GM12874 (cell line): ENCODE measurements around the gene UGT1A10.

Experiments used
- TF ChIP-seq, protein P1 (sequence below): IDR thresholded peaks from 2 replicates; pipeline ENCODE4 v1.5.1; 2011; ENCODE audit warnings: low read depth, mild to moderate bottlenecking, control low read depth, low read length, moderate library complexity; ENCODE audit not compliant: insufficient read depth

The UGT1A10 gene

DNA sequence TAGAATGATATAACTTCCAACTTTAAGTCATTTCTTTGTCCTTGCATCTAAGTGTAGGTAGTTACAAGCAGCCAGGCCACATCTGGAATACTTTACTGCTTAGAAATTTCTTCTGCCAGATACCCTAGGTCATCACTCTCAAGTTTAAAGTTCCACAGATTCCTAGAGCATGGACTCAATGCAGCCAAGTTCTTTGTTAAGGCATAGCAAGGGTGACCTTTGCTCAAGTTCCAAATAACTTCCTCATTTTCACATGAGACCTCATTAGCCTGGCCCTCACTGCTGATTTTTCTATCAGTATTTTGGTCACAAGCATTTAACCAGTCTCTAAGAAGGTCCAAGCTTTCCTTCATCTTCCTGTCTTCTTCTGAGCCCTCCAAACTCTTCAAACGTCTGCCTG is 27.7 kb downstream of the UGT1A10 start:
- TF ChIP-seq, protein P1, sequence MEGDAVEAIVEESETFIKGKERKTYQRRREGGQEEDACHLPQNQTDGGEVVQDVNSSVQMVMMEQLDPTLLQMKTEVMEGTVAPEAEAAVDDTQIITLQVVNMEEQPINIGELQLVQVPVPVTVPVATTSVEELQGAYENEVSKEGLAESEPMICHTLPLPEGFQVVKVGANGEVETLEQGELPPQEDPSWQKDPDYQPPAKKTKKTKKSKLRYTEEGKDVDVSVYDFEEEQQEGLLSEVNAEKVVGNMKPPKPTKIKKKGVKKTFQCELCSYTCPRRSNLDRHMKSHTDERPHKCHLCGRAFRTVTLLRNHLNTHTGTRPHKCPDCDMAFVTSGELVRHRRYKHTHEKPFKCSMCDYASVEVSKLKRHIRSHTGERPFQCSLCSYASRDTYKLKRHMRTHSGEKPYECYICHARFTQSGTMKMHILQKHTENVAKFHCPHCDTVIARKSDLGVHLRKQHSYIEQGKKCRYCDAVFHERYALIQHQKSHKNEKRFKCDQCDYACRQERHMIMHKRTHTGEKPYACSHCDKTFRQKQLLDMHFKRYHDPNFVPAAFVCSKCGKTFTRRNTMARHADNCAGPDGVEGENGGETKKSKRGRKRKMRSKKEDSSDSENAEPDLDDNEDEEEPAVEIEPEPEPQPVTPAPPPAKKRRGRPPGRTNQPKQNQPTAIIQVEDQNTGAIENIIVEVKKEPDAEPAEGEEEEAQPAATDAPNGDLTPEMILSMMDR, result no peak

DNA sequence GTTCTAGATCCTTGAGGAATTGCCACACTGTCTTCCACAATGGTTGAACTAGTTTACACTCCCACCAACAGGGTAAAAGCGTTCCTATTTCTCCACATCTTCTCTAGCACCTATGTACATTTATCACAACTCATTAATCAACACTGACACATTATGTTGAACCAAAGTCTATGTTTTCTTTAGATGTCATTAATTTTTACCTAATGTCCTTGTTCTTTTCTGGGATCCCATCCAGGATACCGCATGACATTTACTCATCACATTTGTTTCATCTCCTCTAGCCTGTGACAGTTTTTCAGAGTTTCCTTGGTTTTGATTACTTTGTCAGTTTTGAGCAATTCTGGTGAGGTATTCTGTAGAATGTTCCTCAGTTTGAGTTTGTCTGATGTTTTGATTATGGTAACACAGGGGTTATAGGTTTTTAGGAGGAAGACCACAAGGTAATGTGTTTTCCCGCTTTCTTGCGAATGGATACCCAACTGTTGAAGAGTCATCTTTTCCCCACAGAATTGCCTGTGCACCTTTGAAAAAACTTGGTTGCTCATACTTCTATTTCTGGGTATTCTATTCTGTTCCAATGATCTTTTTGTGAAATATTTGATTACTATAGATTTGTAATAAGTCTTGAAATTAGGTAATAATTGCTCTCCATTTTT is 32.5 kb downstream of the UGT1A10 start:
- TF ChIP-seq, protein P1, result no peak

DNA sequence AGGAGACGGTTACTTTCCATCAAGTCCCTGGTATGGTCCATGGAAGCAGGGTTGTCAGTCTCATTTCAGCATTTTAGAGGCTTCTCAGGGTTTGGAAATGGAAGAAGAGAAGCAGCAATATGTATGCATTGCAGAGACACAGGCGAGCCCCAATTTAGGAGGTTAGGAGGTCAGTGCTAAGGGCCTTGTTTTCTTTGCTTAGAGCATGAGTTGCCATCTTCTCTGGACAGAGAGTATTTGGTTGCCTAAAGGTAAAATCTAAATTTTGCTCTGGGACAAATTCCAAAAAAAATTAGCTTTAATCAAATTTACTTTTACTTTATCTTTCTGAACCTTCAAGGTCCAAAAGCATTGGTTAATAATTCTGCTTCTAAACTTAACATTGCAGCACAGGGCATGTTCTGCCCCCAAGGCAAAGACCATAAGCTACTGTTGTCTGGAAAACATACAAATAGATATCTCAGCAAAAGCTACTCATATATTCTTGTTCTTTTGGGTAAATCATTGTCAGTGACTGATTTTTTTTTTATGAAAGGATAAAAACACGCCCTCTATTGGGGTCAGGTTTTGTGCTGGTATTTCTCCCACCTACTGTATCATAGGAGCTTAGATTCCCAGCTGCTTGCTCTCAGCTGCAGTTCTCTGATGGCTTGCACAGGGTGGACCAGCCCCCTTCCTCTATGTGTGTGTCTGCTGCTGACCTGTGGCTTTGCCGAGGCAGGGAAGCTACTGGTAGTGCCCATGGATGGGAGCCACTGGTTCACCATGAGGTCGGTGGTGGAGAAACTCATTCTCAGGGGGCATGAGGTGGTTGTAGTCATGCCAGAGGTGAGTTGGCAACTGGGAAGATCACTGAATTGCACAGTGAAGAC is 35.3 kb downstream of the UGT1A10 start, which contains the start of gene UGT1A9:
UGT1A9 (plus strand) TSS at position 609 of the 872 bp plus-strand sequence; CDS start at position 646, 37 bp downstream.
- TF ChIP-seq, protein P1, result no peak

DNA sequence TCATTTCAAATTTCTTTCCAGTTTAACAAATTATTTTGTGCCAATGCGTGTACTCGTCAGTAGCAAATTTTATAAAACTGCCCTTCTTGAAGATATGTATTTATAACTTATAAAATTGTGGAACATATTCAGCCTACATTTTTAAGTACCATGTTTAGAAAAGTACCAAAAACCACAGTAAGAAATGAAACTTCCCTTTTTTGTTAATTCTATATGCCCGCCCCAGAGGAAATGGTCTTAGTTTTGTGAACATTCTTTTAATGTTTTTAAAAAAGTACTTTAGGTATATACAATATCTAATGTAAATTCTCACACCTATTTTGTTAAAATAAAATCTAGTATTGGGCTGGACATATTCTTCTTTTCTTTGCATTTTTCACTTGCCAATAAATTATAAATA is 36.6 kb downstream of the UGT1A10 start:
- TF ChIP-seq, protein P1, result no peak

DNA sequence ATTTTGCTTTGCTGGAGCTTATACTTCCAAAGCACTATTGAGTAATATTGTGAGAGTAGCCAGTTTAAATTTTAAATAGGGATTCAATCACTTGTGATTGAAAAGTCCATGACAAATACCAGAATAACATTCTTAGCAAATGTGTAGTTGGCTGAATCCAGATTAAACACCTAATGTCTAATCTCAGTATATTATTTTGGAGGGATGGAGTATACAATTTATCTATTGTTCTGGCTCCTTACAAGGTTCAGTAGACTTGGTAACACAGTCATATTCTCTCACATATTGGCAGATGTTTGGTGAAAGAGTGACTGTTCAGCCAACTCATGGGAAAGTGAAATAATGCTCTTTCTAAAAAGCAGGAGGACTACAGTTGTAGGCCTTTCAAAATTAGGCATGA is 37.6 kb downstream of the UGT1A10 start:
- TF ChIP-seq, protein P1, result no peak

DNA sequence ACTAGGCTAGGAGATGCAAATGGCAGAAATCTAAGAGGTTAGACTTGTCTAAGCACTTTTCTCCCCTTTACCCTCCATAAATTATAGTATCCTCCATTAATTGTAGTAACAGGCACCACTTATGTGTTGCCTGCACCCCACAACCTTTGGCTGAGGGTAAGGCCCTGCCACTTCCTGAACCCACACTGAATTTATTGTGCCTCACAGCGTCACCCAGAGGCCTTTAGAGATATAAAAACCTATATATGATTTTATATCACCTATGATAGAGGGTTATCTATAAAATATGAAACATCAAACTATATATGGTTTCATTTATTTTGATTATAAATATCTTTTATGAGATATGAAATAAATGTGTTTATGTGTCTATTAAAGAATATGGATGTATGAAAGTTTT is 38.1 kb downstream of the UGT1A10 start:
- TF ChIP-seq, protein P1, result no peak

DNA sequence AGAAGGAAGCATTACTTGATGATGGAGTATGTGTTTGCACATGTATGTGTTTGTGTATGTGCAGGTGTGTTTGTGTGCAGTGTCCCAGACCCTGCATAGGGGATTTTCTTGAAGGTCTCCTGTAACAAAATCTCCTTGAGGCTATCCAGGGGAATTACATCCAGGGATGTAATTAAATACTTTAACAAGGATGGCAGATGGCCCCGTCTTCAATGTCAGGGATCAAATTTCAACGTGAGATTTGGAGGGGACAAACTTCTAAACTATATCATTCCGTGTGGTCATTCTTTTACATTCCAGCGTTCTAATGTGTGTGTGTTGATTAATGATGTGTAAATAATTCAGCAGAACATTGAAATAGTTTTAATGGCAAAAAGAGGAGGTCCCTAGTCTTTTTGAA is 38.7 kb downstream of the UGT1A10 start:
- TF ChIP-seq, protein P1, result no peak
